Measurements from ENCODE around the gene UQCR10. TPM values are rescaled to one million over a fixed set of nuclear protein-coding genes. Genes with fewer than 3 reads are reported as not detected.

The UQCR10 gene
- total and polyA plus RNA-seq, 9 of the 15 experiments (the other 6 are each of a cell fraction or from before 2014, with no cell fraction given): 128 to 903 (median 163) TPM

- no peak for TF ChIP-seq SRSF1 (IDR thresholded peaks at IDR 0.05; ENCODE audit: low read depth, low read length)
- no peak for TF ChIP-seq LARP7 (IDR thresholded peaks at IDR 0.05)
- no peak for TF ChIP-seq CHD1 (IDR thresholded peaks at IDR 0.05; ENCODE audit: low read length)
- no peak for TF ChIP-seq HNRNPL (IDR thresholded peaks at IDR 0.05; ENCODE audit: low read depth, low read length)
- no peak for TF ChIP-seq ZNF696 (CRISPR knock-in tag; conservative IDR thresholded peaks at IDR 0.05)
- TF ChIP-seq ZNF76 (CRISPR knock-in tag; IDR thresholded peaks at IDR 0.05; ENCODE audit: borderline replicate concordance): no peak
- TF ChIP-seq DNMT1 (IDR thresholded peaks at IDR 0.05): no peak
Observed at GRCh38 chr22:29750029-29750428, 17.1 kb upstream of the UQCR10 start (continued).

- Histone ChIP-seq H3K9me3 (replicated peaks; ENCODE audit: control insufficient read depth, insufficient read depth, low read depth, low read length) (no peaks in the 10 kb centered on the region), H3K79me2 (ENCODE audit: control insufficient read depth, insufficient read depth, low read length) (no peaks in the 10 kb centered on the region), H2AFZ (ENCODE audit: low read depth, low read length) (peak overlapping the region; percentile 48; the same call in 1 of the 2 replicates), H3K27ac (ENCODE audit: extremely low read depth, low read depth, low read length) (peak overlapping the region; percentile 46), H3K36me3 (ENCODE audit: control insufficient read depth, insufficient read depth, low read length) (no peaks in the 10 kb centered on the region), H3K27me3 (ENCODE audit: control insufficient read depth in 2 of 2, insufficient read depth in 2 of 2, low read length in 2 of 2) (no peaks in the 10 kb centered on the region), H3K9me1 (ENCODE audit: control insufficient read depth, insufficient read depth, low read length) (no peaks in the 10 kb centered on the region), H4K20me1 (replicated peaks; ENCODE audit: control insufficient read depth, insufficient read depth, low read length) (no peaks in the 10 kb centered on the region), H3K9ac (ENCODE audit: insufficient read depth in 1 of 2, low read depth in 2 of 2, low read length in 2 of 2) (peak overlapping the region; percentile 22 to 26; a peak in 2 of 4 replicates), H3K4me3 (no peak overlapping the region), H3K4me1 (replicated peaks in 1 of 2; ENCODE audit: control insufficient read depth in 2 of 2, insufficient read depth in 2 of 2, low read length in 2 of 2) (peaks cover 5 to 11% of the 10 kb centered on the region in 2 experiments; a peak in 4 of 5 replicates), H3K4me2 (ENCODE audit: insufficient read depth, low read length) (no peak overlapping the region)
- TF ChIP-seq YY1 (IDR thresholded peaks at IDR 0.05; ENCODE audit: borderline replicate concordance in 1 of 3, control insufficient read depth in 1 of 3, extremely low read depth in 1 of 3, insufficient read depth in 3 of 3, insufficient read length in 1 of 3, insufficient replicate concordance in 2 of 3, low read depth in 1 of 3, low read length in 2 of 3): peak in 1 of 3 experiments; percentile 54
- TF ChIP-seq ESRRA (IDR thresholded peaks at IDR 0.05; ENCODE audit: borderline replicate concordance, low read depth): peak; percentile 54; the same call in 1 of the 2 replicates
- 0 out of 2 replicates have a peak, but pooled peaks have one; percentile 20 for TF ChIP-seq SPI1 (IDR thresholded peaks at IDR 0.05; ENCODE audit: borderline replicate concordance, low read depth, low read length)
- TF ChIP-seq CEBPB (tag; IDR thresholded peaks at IDR 0.05): 0 out of 2 replicates have a peak, but pooled peaks have one; percentile 7
- no peak for TF ChIP-seq CEBPG (CRISPR knock-in tag; IDR thresholded peaks at IDR 0.05)
- TF ChIP-seq CEBPG (tag; conservative IDR thresholded peaks at IDR 0.05 in 1 of 2, IDR thresholded peaks at IDR 0.05 in 1 of 2): peak in 1 of 2 experiments; percentile 48; a peak in 2 of 4 replicates
- TF ChIP-seq ZNF592 (IDR thresholded peaks at IDR 0.05): no peak
- TF ChIP-seq ZKSCAN1 (IDR thresholded peaks at IDR 0.05; ENCODE audit: low read depth, low read length): peak; percentile 67
- no peak for TF ChIP-seq ZNF780A (CRISPR knock-in tag; IDR thresholded peaks at IDR 0.05)
- POLR2A ChIA-PET: interaction anchor here (0.6 to 1.1 kb wide), 3 partner anchors 10 to 12 kb away, joined by 3 to 4 read pairs (median 4); no protein-coding TSS in a partner anchor
- DNase-seq (ENCODE audit: extremely low read depth in 1 of 4, low spot score in 3 of 4): peak in 2 of 4 experiments; percentile 42 to 55
- intact Hi-C loops (cut with micrococcal nuclease) (no loop called here), in situ Hi-C loops (cut with MboI) (no loop called here)
- CTCF ChIA-PET (ENCODE audit: low intra/inter-chr PET ratio): no interaction called here
- 54% methylated on average over 10 of the region's 11 CpGs for WGBS (ENCODE audit: insufficient coverage, low coverage, missing lambda C conversion rate)
- ATAC-seq: peak; percentile 73
- FAIRE-seq: peak; percentile 67
- BruUV-seq (replicated peaks): no TSS peak
Observed at GRCh38 chr22:29750559-29751538, 16.3 kb upstream of the UQCR10 start.
